ENCODE data around the gene FHDC1.

FHDC1 gene

GRCh38 chr4:152988721-152989553 lies 52.8 kb downstream of the FHDC1 start:
- no peaks in the 10 kb centered on the region for H3K4me1 ChIP-seq
- no peaks in the 10 kb centered on the region for H3K9me3 ChIP-seq (ENCODE audit: control insufficient read depth, low read length)
- no peak overlapping the region for H2AFZ ChIP-seq
- H3K27ac ChIP-seq: no peak overlapping the region
- no peak for TF ChIP-seq CTCF (IDR thresholded peaks at IDR 0.05)
- H3K79me2 ChIP-seq: no peaks in the 10 kb centered on the region
- no peak overlapping the region for H3K9ac ChIP-seq
- no peaks in the 10 kb centered on the region for H3K27me3 ChIP-seq (ENCODE audit: control insufficient read depth, insufficient read depth, low read length)
- no peak overlapping the region for H3K4me3 ChIP-seq (ENCODE audit: low read depth, low read length)
- no peaks in the 10 kb centered on the region for H3K36me3 ChIP-seq (ENCODE audit: control insufficient read depth, insufficient read depth, low read length)
- no peak overlapping the region for H3K4me2 ChIP-seq (ENCODE audit: low read length)

- no peaks in the 10 kb centered on the region for H3K36me3 ChIP-seq (ENCODE audit: control insufficient read depth, insufficient read depth, low read length)
- no peak overlapping the region for H3K4me3 ChIP-seq (ENCODE audit: low read depth, low read length)
- no peaks in the 10 kb centered on the region for H3K79me2 ChIP-seq
- TF ChIP-seq CTCF (IDR thresholded peaks at IDR 0.05): no peak
- H3K27ac ChIP-seq: no peak overlapping the region
- no peak overlapping the region for H2AFZ ChIP-seq
- no peak overlapping the region for H3K9ac ChIP-seq
- H3K9me3 ChIP-seq (ENCODE audit: control insufficient read depth, low read length): no peaks in the 10 kb centered on the region
- H3K27me3 ChIP-seq (ENCODE audit: control insufficient read depth, insufficient read depth, low read length): no peaks in the 10 kb centered on the region
- H3K4me1 ChIP-seq: no peaks in the 10 kb centered on the region
- no peak overlapping the region for H3K4me2 ChIP-seq (ENCODE audit: low read length)
These were observed 53.4 kb downstream of the FHDC1 start for GRCh38 chr4:152989554-152989970.

GRCh38 chr4:152990471-152991131 lies 54.5 kb downstream of the FHDC1 start:
- H3K36me3 ChIP-seq (ENCODE audit: control insufficient read depth, insufficient read depth, low read length): no peaks in the 10 kb centered on the region
- no peak overlapping the region for H3K9ac ChIP-seq
- no peaks in the 10 kb centered on the region for H3K4me1 ChIP-seq
- H3K4me3 ChIP-seq (ENCODE audit: low read depth, low read length): no peak overlapping the region
- H3K27me3 ChIP-seq (ENCODE audit: control insufficient read depth, insufficient read depth, low read length): no peaks in the 10 kb centered on the region
- no peak overlapping the region for H2AFZ ChIP-seq
- no peak for TF ChIP-seq CTCF (IDR thresholded peaks at IDR 0.05)
- no peaks in the 10 kb centered on the region for H3K79me2 ChIP-seq
- no peak overlapping the region for H3K4me2 ChIP-seq (ENCODE audit: low read length)
- H3K27ac ChIP-seq: no peak overlapping the region
- H3K9me3 ChIP-seq (ENCODE audit: control insufficient read depth, low read length): no peaks in the 10 kb centered on the region

- H3K4me2 ChIP-seq (ENCODE audit: low read length): no peak overlapping the region
- no peak overlapping the region for H3K27ac ChIP-seq
- H2AFZ ChIP-seq: no peak overlapping the region
- TF ChIP-seq CTCF (IDR thresholded peaks at IDR 0.05): no peak
- no peaks in the 10 kb centered on the region for H3K79me2 ChIP-seq
- no peak overlapping the region for H3K4me3 ChIP-seq (ENCODE audit: low read depth, low read length)
- H3K4me1 ChIP-seq: no peaks in the 10 kb centered on the region
- H3K36me3 ChIP-seq (ENCODE audit: control insufficient read depth, insufficient read depth, low read length): no peaks in the 10 kb centered on the region
- no peak overlapping the region for H3K9ac ChIP-seq
- H3K27me3 ChIP-seq (ENCODE audit: control insufficient read depth, insufficient read depth, low read length): no peaks in the 10 kb centered on the region
- H3K9me3 ChIP-seq (ENCODE audit: control insufficient read depth, low read length): no peaks in the 10 kb centered on the region
These were observed 55.3 kb downstream of the FHDC1 start for GRCh38 chr4:152991398-152991797.

Data from parathyroid adenoma (tissue), 2 donors.